NCI-H2227 treated with DMSO at 0.1 percent for 48 hours (cell line): ENCODE results near the gene TSPEAR.
A peak's percentile ranks its signal among the peaks of the same experiment; 100 is the strongest.
"Not testable (repeated sequence)": the region's sequence is repeated elsewhere in the genome, so short reads cannot be mapped to it uniquely, and the experiment has no call there.

Source experiments
- DNase-seq: peaks from one replicate; lab custom pipeline; 2025; lab: John Stamatoyannopoulos, UW

The TSPEAR gene

DNA sequence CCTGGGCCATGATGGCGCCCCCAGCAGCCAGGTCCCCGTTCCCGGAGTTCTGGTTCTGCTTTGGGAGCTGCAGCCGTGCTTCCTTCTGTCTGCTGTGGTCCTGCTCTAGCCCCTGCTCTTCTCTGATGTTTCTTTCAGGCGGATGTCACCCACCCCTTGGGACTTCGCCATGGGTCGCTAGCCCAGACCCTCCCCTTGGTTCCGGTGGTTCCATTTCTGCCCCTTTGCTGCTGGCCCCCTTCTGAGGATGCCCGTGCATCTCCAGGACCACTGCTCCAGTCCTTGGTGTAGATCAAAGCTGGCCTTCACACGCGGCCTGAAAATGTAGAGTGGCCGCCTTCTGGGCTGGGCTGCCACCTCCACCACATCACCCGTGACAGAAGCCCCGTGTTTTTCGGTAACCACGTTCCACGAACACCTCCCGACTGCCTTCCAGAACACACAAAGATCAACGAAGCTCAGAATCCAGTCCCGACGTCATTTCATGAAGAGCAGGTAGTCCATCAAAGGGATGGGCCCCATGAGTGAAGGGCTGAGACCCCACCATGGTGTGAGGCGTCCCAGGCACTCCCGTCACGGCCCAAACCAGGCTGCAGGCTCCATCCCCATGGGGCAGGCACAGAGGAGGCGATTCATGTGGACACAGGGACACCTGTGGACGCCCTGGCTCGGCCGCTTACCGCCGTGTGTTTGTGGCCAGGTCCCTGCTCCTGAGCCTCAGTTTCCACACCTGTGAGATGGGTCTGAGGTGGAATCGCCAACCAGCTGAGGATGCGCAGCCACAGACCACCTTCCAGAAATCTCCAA, 195.8 kb downstream of the TSPEAR start:
- no peak for DNase-seq

DNA sequence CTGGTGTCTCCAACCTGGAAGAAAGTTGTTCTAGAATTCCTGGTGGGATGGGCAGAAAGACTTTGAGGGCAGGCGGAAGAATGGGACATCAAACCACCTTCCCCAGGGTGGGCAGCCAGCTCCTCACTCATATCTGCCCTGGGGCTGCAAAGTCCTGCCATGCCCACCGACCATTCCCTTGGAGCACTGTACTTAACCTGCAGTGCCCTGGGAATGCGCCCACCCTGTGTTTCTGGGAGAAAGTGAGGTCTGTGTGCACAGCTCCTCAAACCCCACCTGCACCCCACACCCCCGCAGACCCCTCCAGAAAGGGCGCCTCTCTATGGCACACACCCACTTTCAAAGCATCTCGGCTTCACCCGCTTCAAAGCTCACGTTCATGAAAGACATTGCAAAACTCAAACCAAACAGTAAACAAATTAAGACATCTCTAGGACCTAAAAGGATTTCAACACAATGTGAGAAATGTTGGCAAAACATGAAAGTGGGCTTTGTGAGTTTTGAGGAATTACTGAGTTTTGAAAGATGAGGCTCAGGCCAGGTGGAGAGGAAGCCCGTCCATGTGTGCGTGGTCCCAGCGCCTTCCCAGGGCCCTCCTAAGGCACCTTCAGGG, 196.5 kb downstream of the TSPEAR start:
- DNase-seq, result no peak

DNA sequence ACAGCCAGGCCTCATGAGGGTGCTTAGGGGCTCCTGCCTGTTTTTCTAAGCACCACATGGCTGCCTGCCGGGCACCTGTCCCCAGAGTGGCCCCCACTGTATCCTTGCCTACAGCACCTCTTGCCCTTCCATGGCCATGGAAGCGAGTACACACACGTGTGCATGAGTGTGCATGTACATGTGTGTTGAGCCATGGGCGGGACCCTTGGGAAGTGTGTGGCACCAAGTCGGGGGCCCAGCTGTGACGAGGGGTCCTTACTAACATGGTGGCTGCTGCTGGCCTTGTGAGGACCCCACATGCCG, 197.2 kb downstream of the TSPEAR start:
- DNase-seq, result no peak

GRCh38 chr21:44513389-44514217, 197.8 kb downstream of the TSPEAR start:
- no peak for DNase-seq

DNA sequence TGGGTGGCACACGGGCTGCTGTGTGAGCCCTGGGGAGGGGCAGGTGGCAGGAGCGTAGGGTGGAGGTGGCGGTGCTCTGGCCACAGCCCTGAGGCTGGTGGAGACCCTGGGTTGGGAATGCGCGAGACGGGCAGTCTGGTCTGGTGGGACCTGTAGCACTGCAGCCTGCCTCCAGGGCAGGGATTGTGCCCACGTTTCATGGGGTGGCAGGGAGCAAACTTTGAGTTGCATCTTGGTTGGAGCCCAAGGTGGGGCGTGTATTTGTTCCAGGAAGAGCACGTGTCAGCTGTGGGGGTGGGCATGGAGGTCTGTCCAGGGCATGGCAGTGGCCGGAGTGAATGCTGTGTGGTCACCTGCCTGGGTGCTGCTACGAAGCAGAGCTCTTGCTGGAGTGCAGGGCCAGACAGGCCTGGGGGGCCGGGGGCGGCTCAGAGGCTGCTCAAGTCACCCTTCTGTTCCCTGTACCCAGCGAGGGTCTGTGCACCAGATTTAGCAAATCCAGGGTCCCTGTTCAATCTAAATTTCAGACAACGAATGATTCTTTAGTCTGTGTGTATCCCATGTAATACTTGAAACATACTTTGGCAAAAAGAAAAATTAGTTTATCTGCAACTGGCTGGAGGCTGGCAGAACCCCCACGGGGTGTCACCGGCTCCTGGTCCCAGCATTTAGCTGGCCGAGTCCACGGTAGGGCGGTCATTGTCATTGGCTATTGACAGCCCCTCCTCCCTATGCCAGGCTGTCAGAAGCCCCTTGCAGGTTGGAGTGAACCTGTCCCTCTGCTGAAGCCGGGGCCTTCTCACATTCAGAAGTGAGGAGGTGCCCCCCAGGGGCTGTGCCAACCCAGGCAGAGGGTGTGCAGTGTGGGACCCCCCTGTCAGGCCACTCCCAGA, 198.6 kb downstream of the TSPEAR start:
- DNase-seq, result no peak

DNA sequence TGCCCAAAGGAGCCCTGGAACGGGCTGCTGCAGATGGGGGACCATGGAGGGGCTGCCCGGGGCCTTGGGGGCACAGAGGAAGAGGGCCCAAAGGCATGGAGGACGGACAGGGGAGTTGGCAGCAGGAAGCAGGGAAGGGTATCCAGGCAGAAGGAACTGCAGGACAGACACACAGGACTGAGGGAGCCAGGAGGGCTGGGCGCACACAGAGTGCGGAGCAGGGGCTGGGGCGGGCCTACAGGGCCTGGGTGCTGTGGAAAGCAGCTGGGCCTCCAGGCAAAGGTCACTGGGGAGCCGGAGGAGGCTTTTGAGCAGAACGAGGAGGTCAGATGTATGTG, 199.5 kb downstream of the TSPEAR start:
- DNase-seq, result no peak

GRCh38 chr21:44511219-44511937, 200.0 kb downstream of the TSPEAR start:
- DNase-seq, result no peak

- DNase-seq, result peak; percentile 3
Observed at GRCh38 chr21:44510508-44511218, 200.7 kb downstream of the TSPEAR start.

GRCh38 chr21:44510109-44510507, 201.3 kb downstream of the TSPEAR start:
- DNase-seq, result no peak

DNA sequence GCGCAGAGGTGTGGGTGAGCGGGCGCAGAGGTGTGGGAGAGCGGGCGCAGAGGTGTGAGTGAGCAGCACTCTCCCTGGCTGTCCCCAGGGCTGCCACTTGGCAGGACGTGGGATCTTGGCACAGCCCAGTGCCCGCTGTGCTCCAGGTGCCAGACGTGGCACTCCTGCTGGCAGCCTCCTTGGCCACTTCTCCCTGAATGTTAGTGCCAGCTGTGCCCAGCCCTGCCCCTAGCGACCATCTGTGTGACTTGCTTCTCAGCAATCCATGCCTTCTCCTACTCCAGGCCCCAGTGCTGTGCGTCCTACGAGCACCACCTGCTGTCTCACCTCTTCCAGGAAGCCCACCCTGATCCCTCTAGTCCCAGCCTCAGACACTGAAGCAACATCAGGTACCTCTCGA, 201.8 kb downstream of the TSPEAR start:
- no peak for DNase-seq

DNA sequence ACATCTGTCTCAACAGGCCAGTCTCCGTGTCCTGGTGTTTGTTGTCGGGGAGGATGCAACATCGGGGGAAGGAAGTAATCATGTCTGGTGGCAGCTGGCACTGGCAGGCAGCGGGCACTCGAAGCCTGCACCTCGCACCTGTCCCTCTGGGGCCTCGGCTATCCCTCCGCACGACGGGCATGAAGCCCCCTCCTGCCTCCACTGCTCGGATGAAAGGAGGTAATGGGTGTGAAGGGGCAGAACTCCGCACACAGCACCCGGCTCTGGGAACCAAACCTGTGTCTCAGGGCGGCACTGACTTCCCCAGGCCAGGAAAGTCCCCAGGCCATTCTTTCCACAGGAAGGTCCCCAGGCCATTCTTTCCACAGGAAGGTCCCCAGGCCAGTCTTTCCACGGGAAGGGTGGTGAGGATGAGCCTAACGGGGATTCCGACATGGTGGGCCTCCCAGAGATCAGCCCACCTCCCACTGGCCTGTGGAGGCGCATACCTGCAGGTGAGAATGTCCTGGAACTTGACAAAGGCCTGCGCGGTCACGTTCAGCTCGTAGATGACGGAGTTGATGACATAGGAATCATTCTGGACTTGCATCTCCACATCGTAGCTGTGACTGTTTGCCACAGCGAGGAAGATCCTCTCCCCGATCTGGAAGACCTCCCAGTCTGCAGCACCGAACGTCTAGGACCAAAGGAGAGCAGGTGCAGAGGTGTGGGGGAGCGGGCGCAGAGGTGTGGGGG, 202.5 kb downstream of the TSPEAR start:
- no peak for DNase-seq

- DNase-seq, result no peak
Observed at GRCh38 chr21:44508426-44508710, 203.0 kb downstream of the TSPEAR start.

DNA sequence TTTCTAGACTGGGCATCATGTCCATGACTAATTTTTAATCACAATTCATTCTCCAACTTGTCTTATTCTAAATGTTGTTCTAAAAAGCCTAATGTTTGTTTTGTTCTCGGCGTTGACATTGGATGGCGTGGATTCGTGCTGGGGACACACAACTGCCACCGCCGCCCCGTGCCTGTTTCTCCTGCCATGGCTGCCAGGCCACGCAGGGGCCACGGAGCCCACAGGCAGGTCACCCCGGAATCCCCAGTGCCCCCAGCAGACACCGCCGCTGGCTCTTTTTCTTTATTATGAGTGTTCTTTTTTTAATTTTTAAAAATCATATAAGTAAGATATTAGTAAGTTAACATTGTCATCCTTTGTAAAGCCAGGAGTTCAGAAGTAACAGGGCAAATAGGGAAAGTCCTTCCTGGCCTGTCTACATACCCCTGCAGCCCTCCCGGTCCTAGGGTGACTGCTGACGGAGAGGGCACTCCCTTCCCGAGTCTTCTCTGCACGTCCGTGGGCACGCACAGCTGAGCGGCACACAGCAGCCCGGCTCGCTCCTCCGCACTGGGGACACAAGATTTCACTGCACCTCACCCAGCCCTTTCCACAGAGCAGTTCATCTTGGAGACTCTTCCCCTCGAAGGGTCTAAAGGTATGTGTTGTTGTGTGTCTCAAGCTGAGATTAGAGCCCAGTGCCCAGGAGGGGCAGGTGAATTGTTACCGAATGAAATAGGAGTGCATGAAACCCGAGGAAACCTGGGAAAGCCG, 203.5 kb downstream of the TSPEAR start:
- DNase-seq, result no peak

GRCh38 chr21:44506279-44507255, 204.8 kb downstream of the TSPEAR start:
- no peak for DNase-seq

GRCh38 chr21:44505673-44506278, 205.6 kb downstream of the TSPEAR start:
- no peak for DNase-seq

- no peak for DNase-seq
Observed at GRCh38 chr21:44503901-44504399, 207.4 kb downstream of the TSPEAR start.

DNA sequence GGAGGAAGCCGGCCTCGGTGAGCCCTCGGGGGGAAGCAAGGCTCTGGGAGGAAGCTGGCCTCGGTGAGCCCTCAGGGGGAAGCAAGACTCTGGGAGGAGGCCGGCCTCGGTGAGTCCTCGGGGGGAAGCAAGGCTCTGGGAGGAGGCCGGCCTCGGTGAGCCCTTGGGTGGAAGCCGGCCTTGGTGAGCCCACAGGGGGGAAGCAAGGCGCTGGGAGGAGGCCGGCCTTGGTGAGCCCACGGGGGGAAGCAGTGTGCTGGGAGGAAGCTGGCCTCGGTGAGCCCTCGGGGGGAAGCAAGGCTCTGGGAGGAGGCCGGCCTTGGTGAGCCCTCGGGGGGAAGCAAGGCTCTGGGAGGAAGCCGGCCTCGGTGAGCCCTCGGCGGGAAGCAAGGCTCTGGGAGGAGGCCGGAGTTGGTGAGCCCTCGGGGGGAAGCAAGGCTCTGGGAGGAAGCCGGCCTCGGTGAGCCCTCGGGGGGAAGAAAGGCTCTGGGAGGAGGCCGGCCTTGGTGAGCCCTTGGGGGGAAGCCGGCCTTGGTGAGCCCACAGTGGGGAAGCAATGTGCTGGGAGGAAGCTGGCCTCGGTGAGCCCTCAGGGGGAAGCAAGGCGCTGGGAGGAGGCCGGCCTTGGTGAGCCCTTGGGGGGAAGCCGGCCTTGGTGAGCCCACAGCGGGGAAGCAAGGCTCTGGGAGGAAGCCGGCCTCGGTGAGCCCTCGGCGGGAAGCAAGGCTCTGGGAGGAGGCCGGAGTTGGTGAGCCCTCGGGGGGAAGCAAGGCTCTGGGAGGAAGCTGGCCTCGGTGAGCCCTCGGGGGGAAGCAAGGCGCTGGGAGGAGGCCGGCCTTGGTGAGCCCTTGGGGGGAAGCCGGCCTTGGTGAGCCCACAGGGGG, 208.1 kb downstream of the TSPEAR start:
- not testable (repeated sequence) for DNase-seq
